Uterus (tissue), 4 donors: ENCODE data around the gene SLC41A3. TPM values are rescaled to one million over a fixed set of nuclear protein-coding genes. Genes with fewer than 3 reads are reported as not detected.

Experiments
- DNase-seq, 2 donors: peaks; one replicate each; pipeline ENCODE4 v3.0.0-alpha.2; 2019 to 2020
- H3K27ac ChIP-seq, 2 donors: fragments of 200-600 bp; sonication (generic); 1 replicate in 1 of 2; 2 replicates in 1 of 2; pipeline ENCODE4 v1.5.1; 2016 to 2018
- H3K27me3 ChIP-seq, 2 donors: fragments of 200-600 bp; sonication (generic); one replicate each; pipeline ENCODE4 v1.5.1; 2018 to 2019; ENCODE audit warnings: control low read depth in 1 of 2
- H3K36me3 ChIP-seq, 2 donors: fragments of 200-600 bp; sonication (generic); one replicate each; pipeline ENCODE4 v1.5.1; 2019; ENCODE audit warnings: control low read depth in 1 of 2
- H3K4me1 ChIP-seq, 2 donors: fragments of 200-600 bp; sonication (generic); one replicate each; pipeline ENCODE4 v1.5.1; 2018 to 2019; ENCODE audit warnings: control low read depth in 1 of 2
- H3K4me3 ChIP-seq, 2 donors: fragments of 200-600 bp; sonication (generic); 1 replicate in 1 of 2; 2 replicates in 1 of 2; pipeline ENCODE4 v1.5.1; 2018 to 2019; ENCODE audit warnings: mild to moderate bottlenecking in 1 of 2
- H3K9me3 ChIP-seq, 2 donors: fragments of 200-600 bp; sonication (generic); one replicate each; pipeline ENCODE4 v1.5.1; 2019; ENCODE audit warnings: control low read depth in 1 of 2
- CTCF ChIP-seq, 4 experiments: fragments of 200-600 bp in 2 of 4; fragments of 450-650 bp in 2 of 4; sonication (generic) in 2 of 4; IDR thresholded peaks; one replicate each; pipeline ENCODE4 v1.5.1; 2016 to 2019; ENCODE audit warnings: antibody characterized with exemption in 4 of 4, mild to moderate bottlenecking in 2 of 4, moderate library complexity in 1 of 4
- POLR2A ChIP-seq, 2 donors: fragments of 450-650 bp; IDR thresholded peaks; one replicate each; pipeline ENCODE4 v1.6.1; 2016; ENCODE audit warnings: antibody characterized with exemption in 2 of 2, mild to moderate bottlenecking in 1 of 2, moderate library complexity in 1 of 2
- intact Hi-C: fragments of 100-400 bp; cut with DNase I; formaldehyde crosslinking; loops from one replicate; pipeline ENCODE4 v1.15.1; 2023; ENCODE audit warnings: low total_unique reads
- total RNA-seq, 4 donors: library from RNA; depleted of rRNA in 3 of 4; stranded (reverse); fragments of >200 nt in 3 of 4; gene quantifications; one replicate each; pipeline versions ENCODE4 v1.1.0 to v1.2.4, GENCODE V29; 2014 to 2023
- donor health status: DM: yes; HTN: yes; CAD: no.

SLC41A3 gene
- total RNA-seq, 4 donors from 2014 or later, result 65.9 to 94.9 (median 77.4) TPM

- no peaks in the 10 kb centered on the region for H3K4me1 ChIP-seq
- no peaks in the 10 kb centered on the region for H3K27me3 ChIP-seq
- TF ChIP-seq POLR2A (IDR thresholded peaks at IDR 0.05), result no peak
- TF ChIP-seq CTCF (IDR thresholded peaks at IDR 0.05), result no peak
- peak in 1 of 2 donors; percentile 2 for DNase-seq
- no peak overlapping the region for H3K4me3 ChIP-seq
- no peaks in the 10 kb centered on the region for H3K9me3 ChIP-seq
- intact Hi-C loops, result no loop called here
- H3K36me3 ChIP-seq, result no peaks in the 10 kb centered on the region
- H3K27ac ChIP-seq, result no peak overlapping the region
Observed at GRCh38 chr3:126125341-126125740, 41.4 kb upstream of the SLC41A3 start.

- DNase-seq, result peak; percentile 4
Observed at GRCh38 chr3:126124896-126125295, 41.0 kb upstream of the SLC41A3 start.

GRCh38 chr3:126124148-126124868 lies 40.4 kb upstream of the SLC41A3 start:
- no peaks in the 10 kb centered on the region for H3K4me1 ChIP-seq
- intact Hi-C loops, result no loop called here
- no peak for TF ChIP-seq CTCF (IDR thresholded peaks at IDR 0.05)
- no peaks in the 10 kb centered on the region for H3K27me3 ChIP-seq
- H3K36me3 ChIP-seq, result no peaks in the 10 kb centered on the region
- no peaks in the 10 kb centered on the region for H3K9me3 ChIP-seq
- DNase-seq, result peak; percentile 5 to 12
- no peak overlapping the region for H3K27ac ChIP-seq
- no peak overlapping the region for H3K4me3 ChIP-seq

More at GRCh38 chr3:126124896-126125295, 41.0 kb upstream of the SLC41A3 start:
- TF ChIP-seq POLR2A (IDR thresholded peaks at IDR 0.05) (no peak), CTCF (IDR thresholded peaks at IDR 0.05) (no peak)
- H3K9me3 ChIP-seq, result no peaks in the 10 kb centered on the region
- H3K27ac ChIP-seq, result no peak overlapping the region
- no peak overlapping the region for H3K4me3 ChIP-seq
- intact Hi-C loops, result no loop called here
- no peaks in the 10 kb centered on the region for H3K27me3 ChIP-seq
- H3K36me3 ChIP-seq, result no peaks in the 10 kb centered on the region
- no peaks in the 10 kb centered on the region for H3K4me1 ChIP-seq

- no peak for TF ChIP-seq CTCF (IDR thresholded peaks at IDR 0.05)
- no peak for TF ChIP-seq POLR2A (IDR thresholded peaks at IDR 0.05)
- intact Hi-C loops, result no loop called here
- no peaks in the 10 kb centered on the region for H3K27me3 ChIP-seq
- no peaks in the 10 kb centered on the region for H3K36me3 ChIP-seq
- H3K27ac ChIP-seq, result no peak overlapping the region
- no peak overlapping the region for H3K4me3 ChIP-seq
- H3K4me1 ChIP-seq, result no peaks in the 10 kb centered on the region
- no peak for DNase-seq
- no peaks in the 10 kb centered on the region for H3K9me3 ChIP-seq
Observed at GRCh38 chr3:126121632-126122031, 37.7 kb upstream of the SLC41A3 start.

GRCh38 chr3:126121074-126121473 lies 37.1 kb upstream of the SLC41A3 start:
- TF ChIP-seq CTCF (IDR thresholded peaks at IDR 0.05) (no peak), POLR2A (IDR thresholded peaks at IDR 0.05) (no peak)
- intact Hi-C loops, result no loop called here
- H3K4me3 ChIP-seq, result no peak overlapping the region
- no peaks in the 10 kb centered on the region for H3K9me3 ChIP-seq
- H3K27me3 ChIP-seq, result no peaks in the 10 kb centered on the region
- H3K4me1 ChIP-seq, result no peaks in the 10 kb centered on the region
- DNase-seq, result no peak
- H3K27ac ChIP-seq, result no peak overlapping the region
- no peaks in the 10 kb centered on the region for H3K36me3 ChIP-seq
